Measurements from ENCODE around the gene PGPEP1.

GRCh38 chr19:18317961-18318800, 22.2 kb upstream of the PGPEP1 start:
- no peak for TF ChIP-seq FOXM1 (IDR thresholded peaks at IDR 0.05; ENCODE audit: borderline replicate concordance, low read depth)
- TF ChIP-seq USF1 (IDR thresholded peaks at IDR 0.05), result no peak
- TF ChIP-seq CEBPB (IDR thresholded peaks at IDR 0.05), result no peak
- no peak for TF ChIP-seq EP300 (IDR thresholded peaks at IDR 0.05; ENCODE audit: borderline replicate concordance)
- no peak for TF ChIP-seq CREB1 (IDR thresholded peaks at IDR 0.05; ENCODE audit: low read depth)
- TF ChIP-seq RAD21 (IDR thresholded peaks at IDR 0.05; ENCODE audit: low read depth), result no peak
- no peak for TF ChIP-seq ZBTB7A (IDR thresholded peaks at IDR 0.05; ENCODE audit: low read depth)
- no peak for TF ChIP-seq MAX (IDR thresholded peaks at IDR 0.05)
- no peak for TF ChIP-seq EGR1 (IDR thresholded peaks at IDR 0.05)
- TF ChIP-seq NFIC (IDR thresholded peaks at IDR 0.05), result no peak
- TF ChIP-seq REST (IDR thresholded peaks at IDR 0.05; ENCODE audit: low read depth), result no peak
- TF ChIP-seq TCF12 (IDR thresholded peaks at IDR 0.05; ENCODE audit: low read depth), result no peak
- no peak for TF ChIP-seq TEAD4 (IDR thresholded peaks at IDR 0.05)
- TF ChIP-seq TAF1 (IDR thresholded peaks at IDR 0.05; ENCODE audit: low read depth), result no peak
